ENCODE data around the gene FADS2. TPM values are rescaled to one million over a fixed set of nuclear protein-coding genes. Genes with fewer than 3 reads are reported as not detected.

Gene FADS2
- total and polyA plus RNA-seq, 2 donors = 11.2 to 39.5 TPM

GRCh38 chr11:61906522-61906909, 78.4 kb downstream of the FADS2 start:
- Histone ChIP-seq H3K27ac (ENCODE audit: low read depth in 1 of 2, low read length in 1 of 2) (no peak overlapping the region), H3K4me3 (ENCODE audit: low read length in 2 of 2) (no peak overlapping the region), H3K36me3 (ENCODE audit: control insufficient read depth in 2 of 2, insufficient read depth in 2 of 2, low read length in 1 of 2) (no peaks in the 10 kb centered on the region), H3K4me1 (ENCODE audit: control insufficient read depth in 2 of 2, insufficient read depth in 2 of 2, low read length in 2 of 2) (peaks cover 0 to 17% of the 10 kb centered on the region in 2 donors), H3K9me3 (ENCODE audit: control insufficient read depth in 2 of 2, insufficient read depth in 1 of 2, low read length in 1 of 2) (no peaks in the 10 kb centered on the region), H3K27me3 (ENCODE audit: control insufficient read depth in 2 of 2, insufficient read depth in 1 of 2, low read length in 1 of 2) (peaks cover 0 to 15% of the 10 kb centered on the region in 2 donors)
- WGBS = 88% methylated on average over 14 of the region's 14 CpGs
- DNase-seq (ENCODE audit: low read depth in 6 of 9, low spot score in 9 of 9) = no peak

- Histone ChIP-seq H3K9me3 (ENCODE audit: control insufficient read depth in 2 of 2, insufficient read depth in 1 of 2, low read length in 1 of 2) (no peaks in the 10 kb centered on the region), H3K36me3 (ENCODE audit: control insufficient read depth in 2 of 2, insufficient read depth in 2 of 2, low read length in 1 of 2) (no peaks in the 10 kb centered on the region), H3K27me3 (ENCODE audit: control insufficient read depth in 2 of 2, insufficient read depth in 1 of 2, low read length in 1 of 2) (peaks cover 0 to 15% of the 10 kb centered on the region in 2 donors), H3K4me1 (ENCODE audit: control insufficient read depth in 2 of 2, insufficient read depth in 2 of 2, low read length in 2 of 2) (peaks cover 0 to 17% of the 10 kb centered on the region in 2 donors), H3K4me3 (ENCODE audit: low read length in 2 of 2) (no peak overlapping the region), H3K27ac (ENCODE audit: low read depth in 1 of 2, low read length in 1 of 2) (no peak overlapping the region)
- no peak for DNase-seq (ENCODE audit: low read depth in 6 of 9, low spot score in 9 of 9)
- 94% methylated on average over 19 of the region's 19 CpGs for WGBS
Observed at GRCh38 chr11:61907282-61907681, 79.2 kb downstream of the FADS2 start.

GRCh38 chr11:61907871-61908729, 80.0 kb downstream of the FADS2 start:
- peaks cover 0 to 17% of the 10 kb centered on the region in 2 donors for H3K4me1 ChIP-seq (ENCODE audit: control insufficient read depth in 2 of 2, insufficient read depth in 2 of 2, low read length in 2 of 2)

GRCh38 chr11:61908730-61909316, 80.7 kb downstream of the FADS2 start:
- DNase-seq (ENCODE audit: low read depth in 6 of 9, low spot score in 9 of 9) = no peak
- Histone ChIP-seq H3K4me3 (ENCODE audit: low read length in 2 of 2) (no peak overlapping the region), H3K27ac (ENCODE audit: low read depth in 1 of 2, low read length in 1 of 2) (no peak overlapping the region), H3K4me1 (ENCODE audit: control insufficient read depth in 2 of 2, insufficient read depth in 2 of 2, low read length in 2 of 2) (peaks cover 0 to 17% of the 10 kb centered on the region in 2 donors), H3K9me3 (ENCODE audit: control insufficient read depth in 2 of 2, insufficient read depth in 1 of 2, low read length in 1 of 2) (no peaks in the 10 kb centered on the region), H3K27me3 (ENCODE audit: control insufficient read depth in 2 of 2, insufficient read depth in 1 of 2, low read length in 1 of 2) (peaks cover 0 to 22% of the 10 kb centered on the region in 2 donors), H3K36me3 (ENCODE audit: control insufficient read depth in 2 of 2, insufficient read depth in 2 of 2, low read length in 1 of 2) (no peaks in the 10 kb centered on the region)
- WGBS = 89% methylated on average over 10 of the region's 10 CpGs

More at GRCh38 chr11:61907871-61908729, 80.0 kb downstream of the FADS2 start:
- H3K36me3 ChIP-seq (ENCODE audit: control insufficient read depth in 2 of 2, insufficient read depth in 2 of 2, low read length in 1 of 2) = no peaks in the 10 kb centered on the region
- no peak overlapping the region for H3K27ac ChIP-seq (ENCODE audit: low read depth in 1 of 2, low read length in 1 of 2)
- 97% methylated on average over 21 of the region's 21 CpGs for WGBS
- no peaks in the 10 kb centered on the region for H3K9me3 ChIP-seq (ENCODE audit: control insufficient read depth in 2 of 2, insufficient read depth in 1 of 2, low read length in 1 of 2)
- H3K4me3 ChIP-seq (ENCODE audit: low read length in 2 of 2) = no peak overlapping the region
- DNase-seq (ENCODE audit: low read depth in 6 of 9, low spot score in 9 of 9) = no peak
- H3K27me3 ChIP-seq (ENCODE audit: control insufficient read depth in 2 of 2, insufficient read depth in 1 of 2, low read length in 1 of 2) = peaks cover 0 to 17% of the 10 kb centered on the region in 2 donors

GRCh38 chr11:61910187-61911127, 82.4 kb downstream of the FADS2 start:
- Histone ChIP-seq H3K27me3 (ENCODE audit: control insufficient read depth in 2 of 2, insufficient read depth in 1 of 2, low read length in 1 of 2) (peaks cover 5 to 24% of the 10 kb centered on the region in 2 donors), H3K9me3 (ENCODE audit: control insufficient read depth in 2 of 2, insufficient read depth in 1 of 2, low read length in 1 of 2) (no peaks in the 10 kb centered on the region), H3K36me3 (ENCODE audit: control insufficient read depth in 2 of 2, insufficient read depth in 2 of 2, low read length in 1 of 2) (no peaks in the 10 kb centered on the region), H3K4me1 (ENCODE audit: control insufficient read depth in 2 of 2, insufficient read depth in 2 of 2, low read length in 2 of 2) (peaks cover 0 to 13% of the 10 kb centered on the region in 2 donors), H3K4me3 (ENCODE audit: low read length in 2 of 2) (no peak overlapping the region), H3K27ac (ENCODE audit: low read depth in 1 of 2, low read length in 1 of 2) (peak overlapping the region in 1 of 2 donors; percentile 41)
- DNase-seq (ENCODE audit: low read depth in 6 of 9, low spot score in 9 of 9) = no peak
- 93% methylated on average over 13 of the region's 13 CpGs for WGBS

- H3K27me3 ChIP-seq (ENCODE audit: control insufficient read depth in 2 of 2, insufficient read depth in 1 of 2, low read length in 1 of 2) = peaks cover 10 to 31% of the 10 kb centered on the region in 2 donors
- H3K36me3 ChIP-seq (ENCODE audit: control insufficient read depth in 2 of 2, insufficient read depth in 2 of 2, low read length in 1 of 2) = no peaks in the 10 kb centered on the region
- no peak for DNase-seq (ENCODE audit: low read depth in 6 of 9, low spot score in 9 of 9)
- 89% methylated on average over 7 of the region's 7 CpGs for WGBS
- H3K27ac ChIP-seq (ENCODE audit: low read depth in 1 of 2, low read length in 1 of 2) = no peak overlapping the region
- no peaks in the 10 kb centered on the region for H3K9me3 ChIP-seq (ENCODE audit: control insufficient read depth in 2 of 2, insufficient read depth in 1 of 2, low read length in 1 of 2)
- no peak overlapping the region for H3K4me3 ChIP-seq (ENCODE audit: low read length in 2 of 2)
- peaks cover 0 to 13% of the 10 kb centered on the region in 2 donors for H3K4me1 ChIP-seq (ENCODE audit: control insufficient read depth in 2 of 2, insufficient read depth in 2 of 2, low read length in 2 of 2)
Observed at GRCh38 chr11:61911128-61911700, 83.1 kb downstream of the FADS2 start.

GRCh38 chr11:61911701-61912529, 83.8 kb downstream of the FADS2 start:
- H3K27ac ChIP-seq (ENCODE audit: low read depth in 1 of 2, low read length in 1 of 2) = no peak overlapping the region
- H3K27me3 ChIP-seq (ENCODE audit: control insufficient read depth in 2 of 2, insufficient read depth in 1 of 2, low read length in 1 of 2) = peaks cover 17 to 38% of the 10 kb centered on the region in 2 donors
- WGBS = 81% methylated on average over 17 of the region's 17 CpGs
- peaks cover 0 to 13% of the 10 kb centered on the region in 2 donors for H3K4me1 ChIP-seq (ENCODE audit: control insufficient read depth in 2 of 2, insufficient read depth in 2 of 2, low read length in 2 of 2)
- H3K9me3 ChIP-seq (ENCODE audit: control insufficient read depth in 2 of 2, insufficient read depth in 1 of 2, low read length in 1 of 2) = no peaks in the 10 kb centered on the region
- no peak for DNase-seq (ENCODE audit: low read depth in 6 of 9, low spot score in 9 of 9)
- no peaks in the 10 kb centered on the region for H3K36me3 ChIP-seq (ENCODE audit: control insufficient read depth in 2 of 2, insufficient read depth in 2 of 2, low read length in 1 of 2)
- no peak overlapping the region for H3K4me3 ChIP-seq (ENCODE audit: low read length in 2 of 2)

GRCh38 chr11:61912530-61912898, 84.4 kb downstream of the FADS2 start:
- H3K27ac ChIP-seq (ENCODE audit: low read depth in 1 of 2, low read length in 1 of 2) = no peak overlapping the region
- H3K27me3 ChIP-seq (ENCODE audit: control insufficient read depth in 2 of 2, insufficient read depth in 1 of 2, low read length in 1 of 2) = peaks cover 23 to 42% of the 10 kb centered on the region in 2 donors
- WGBS = 52% methylated on average over 6 of the region's 6 CpGs
- no peak overlapping the region for H3K4me3 ChIP-seq (ENCODE audit: low read length in 2 of 2)
- no peak for DNase-seq (ENCODE audit: low read depth in 6 of 9, low spot score in 9 of 9)
- H3K9me3 ChIP-seq (ENCODE audit: control insufficient read depth in 2 of 2, insufficient read depth in 1 of 2, low read length in 1 of 2) = no peaks in the 10 kb centered on the region
- H3K36me3 ChIP-seq (ENCODE audit: control insufficient read depth in 2 of 2, insufficient read depth in 2 of 2, low read length in 1 of 2) = no peaks in the 10 kb centered on the region
- H3K4me1 ChIP-seq (ENCODE audit: control insufficient read depth in 2 of 2, insufficient read depth in 2 of 2, low read length in 2 of 2) = peaks cover 0 to 13% of the 10 kb centered on the region in 2 donors

All from thymus (tissue), 11 donors.